Calu3 (cell line): Measurements from ENCODE around the gene ASTL. TPM values are rescaled to one million over a fixed set of nuclear protein-coding genes. Genes with fewer than 3 reads are reported as not detected.

Experiments
- BruUV-seq: library from RNA; stranded (reverse); fragments of 400-500 nt; replicated peaks from 2 replicates; lab custom pipeline; 2021; lab: Mats Ljungman, UMichigan
- CTCF ChIA-PET: fragments of 300-600 bp; sonication (Branson Sonifier 250); formaldehyde crosslinking; loops from one replicate; lab custom pipeline; 2022; ENCODE audit warnings: antibody characterized with exemption; lab: Charles Lee
- DNase-seq: peaks from one replicate; pipeline ENCODE4 v3.0.0; 2022
- H3K27ac Mint-ChIP-seq: one replicate; pipeline ENCODE4 v1.8.0; 2022; ENCODE audit warnings: mixed read lengths; ENCODE audit not compliant: unreplicated experiment
- H3K27me3 Mint-ChIP-seq: one replicate; pipeline ENCODE4 v1.8.0; 2022; ENCODE audit warnings: mixed read lengths; ENCODE audit not compliant: unreplicated experiment
- H3K36me3 Mint-ChIP-seq: one replicate; pipeline ENCODE4 v1.8.0; 2022; ENCODE audit warnings: mild to moderate bottlenecking, moderate library complexity, mixed read lengths; ENCODE audit not compliant: insufficient read depth, unreplicated experiment
- H3K4me1 Mint-ChIP-seq: one replicate; pipeline ENCODE4 v1.8.0; 2022; ENCODE audit warnings: mild to moderate bottlenecking, low read depth, mixed read lengths; ENCODE audit not compliant: unreplicated experiment
- H3K4me3 Mint-ChIP-seq: one replicate; pipeline ENCODE4 v1.8.0; 2022; ENCODE audit warnings: mild to moderate bottlenecking, low read depth, moderate library complexity, mixed read lengths; ENCODE audit not compliant: unreplicated experiment
- H3K9me3 Mint-ChIP-seq: one replicate; pipeline ENCODE4 v1.8.0; 2022; ENCODE audit warnings: low read depth, mixed read lengths; ENCODE audit not compliant: unreplicated experiment
- CTCF ChIP-seq: fragments of 200-600 bp; IDR thresholded peaks from one replicate; pipeline ENCODE4 v1.8.0; 2022; ENCODE audit warnings: antibody characterized with exemption; ENCODE audit not compliant: unreplicated experiment
- intact Hi-C: fragments of 100-400 bp; cut with micrococcal nuclease; formaldehyde crosslinking; loops from one replicate; pipeline ENCODE4 v1.10.0; 2022; ENCODE audit not compliant: unreplicated experiment
- total RNA-seq: library from RNA; stranded (reverse); gene quantifications from 2 replicates; pipeline ENCODE4 v1.2.3, GENCODE V29; 2022

ASTL gene
- total RNA-seq, 1 experiment from 2014 or later, result not detected

- Mint-ChIP-seq H3K27me3 (no peaks in the 10 kb centered on the region), H3K4me3 (no peak overlapping the region), H3K36me3 (peaks cover 35% of the 10 kb centered on the region), H3K9me3 (no peaks in the 10 kb centered on the region), H3K4me1 (no peaks in the 10 kb centered on the region), H3K27ac (peak overlapping the region; percentile 27)
- CTCF ChIA-PET, result no interaction called here
- no peak for TF ChIP-seq CTCF
- no peak for DNase-seq
- BruUV-seq, result no TSS peak
- intact Hi-C loops, result no loop called here
These were observed 45.9 kb upstream of the ASTL start for GRCh38 chr2:96184188-96184587.

GRCh38 chr2:96181529-96181928, 43.2 kb upstream of the ASTL start:
- TF ChIP-seq CTCF, result no peak
- Mint-ChIP-seq H3K4me3 (no peak overlapping the region), H3K27me3 (peaks cover 9% of the 10 kb centered on the region), H3K4me1 (no peaks in the 10 kb centered on the region), H3K27ac (no peak overlapping the region), H3K9me3 (no peaks in the 10 kb centered on the region), H3K36me3 (peaks cover 18% of the 10 kb centered on the region)
- CTCF ChIA-PET, result no interaction called here
- no TSS peak for BruUV-seq
- intact Hi-C loops, result no loop called here
- DNase-seq, result no peak

GRCh38 chr2:96180521-96180920, 42.2 kb upstream of the ASTL start:
- no peak overlapping the region for H3K4me3 Mint-ChIP-seq
- no peaks in the 10 kb centered on the region for H3K4me1 Mint-ChIP-seq
- H3K36me3 Mint-ChIP-seq, result peaks cover 11% of the 10 kb centered on the region
- no peak for DNase-seq
- H3K9me3 Mint-ChIP-seq, result no peaks in the 10 kb centered on the region
- H3K27me3 Mint-ChIP-seq, result peaks cover 14% of the 10 kb centered on the region
- intact Hi-C loops, result no loop called here
- CTCF ChIA-PET, result interaction anchor here (0.9 kb wide), 1 partner anchor 24 kb away, joined by 3 read pairs; no protein-coding TSS in a partner anchor
- no peak for TF ChIP-seq CTCF
- BruUV-seq, result no TSS peak
- H3K27ac Mint-ChIP-seq, result no peak overlapping the region

GRCh38 chr2:96180002-96180401, 41.7 kb upstream of the ASTL start:
- TF ChIP-seq CTCF, result no peak
- Mint-ChIP-seq H3K4me1 (no peaks in the 10 kb centered on the region), H3K9me3 (no peaks in the 10 kb centered on the region), H3K27ac (no peak overlapping the region), H3K36me3 (peaks cover 7% of the 10 kb centered on the region), H3K27me3 (peaks cover 14% of the 10 kb centered on the region), H3K4me3 (no peak overlapping the region)
- no peak for DNase-seq
- BruUV-seq, result no TSS peak
- CTCF ChIA-PET, result interaction anchor here (0.9 kb wide), 1 partner anchor 25 kb away, joined by 3 read pairs; no protein-coding TSS in a partner anchor
- intact Hi-C loops, result no loop called here
